ENCODE measurements around the gene DDX51.

DNA sequence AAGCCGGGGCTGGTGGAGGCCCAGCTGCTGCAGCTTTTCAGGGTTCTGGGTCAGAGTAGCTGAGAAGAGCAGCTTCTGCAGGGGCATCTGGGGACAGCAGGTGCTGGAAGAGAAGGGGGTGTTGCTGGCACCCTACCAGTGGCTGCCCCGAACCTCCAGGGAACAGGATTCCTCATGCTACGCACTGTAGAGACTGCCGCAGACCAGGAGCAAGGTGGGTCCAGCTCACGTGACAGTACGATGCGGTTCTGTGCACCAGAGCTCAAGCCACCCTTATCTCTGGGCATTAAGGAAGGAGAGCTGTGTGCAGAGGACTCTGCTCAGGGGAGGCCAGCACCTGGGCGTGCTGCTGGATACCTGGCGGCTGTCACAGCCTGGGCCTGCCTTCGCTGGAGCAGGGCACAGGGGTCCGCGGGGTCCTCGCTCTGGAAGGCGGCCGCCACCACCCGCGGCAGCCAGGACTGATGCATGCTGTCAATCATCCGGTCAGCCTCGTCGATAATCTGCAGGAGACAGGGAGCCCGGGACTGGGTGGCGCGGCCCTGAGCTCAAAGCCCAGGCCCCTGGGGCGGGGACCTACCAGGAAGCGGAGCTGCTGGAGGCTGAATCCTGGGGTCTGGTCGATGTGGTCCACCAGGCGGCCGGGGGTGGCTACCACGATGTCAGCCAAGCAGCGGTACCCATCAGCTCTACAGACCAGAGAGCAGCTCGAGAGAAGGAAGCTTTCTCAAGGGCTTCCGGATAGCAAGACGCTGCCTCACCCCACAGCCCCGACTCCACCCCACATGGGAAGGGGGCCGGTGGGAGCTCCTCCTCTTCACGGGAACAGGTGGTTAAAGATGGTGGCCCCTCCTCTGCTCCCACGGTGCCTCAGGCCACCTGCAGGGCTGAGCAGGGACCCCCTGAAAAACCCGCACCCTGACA is 2.9 kb downstream of the DDX51 start:
- TF ChIP-seq ISL1 (CRISPR knock-in tag; IDR thresholded peaks at IDR 0.05) (no peak), RARB (CRISPR knock-in tag; IDR thresholded peaks at IDR 0.05) (no peak), CSDC2 (CRISPR knock-in tag; IDR thresholded peaks at IDR 0.05) (no peak), TSHZ2 (CRISPR knock-in tag; IDR thresholded peaks at IDR 0.05) (no peak), ZFP3 (CRISPR knock-in tag; IDR thresholded peaks at IDR 0.05) (no peak), TCF4 (CRISPR knock-in tag; IDR thresholded peaks at IDR 0.05; ENCODE audit: borderline replicate concordance) (no peak), ZNF8 (CRISPR knock-in tag; IDR thresholded peaks at IDR 0.05) (no peak), PATZ1 (CRISPR knock-in tag; IDR thresholded peaks at IDR 0.05; ENCODE audit: borderline replicate concordance) (no peak), ARNTL (CRISPR knock-in tag; IDR thresholded peaks at IDR 0.05; ENCODE audit: borderline replicate concordance, low read depth) (no peak), GLIS3 (CRISPR knock-in tag; IDR thresholded peaks at IDR 0.05) (no peak)
- TF ChIP-seq, protein P1, sequence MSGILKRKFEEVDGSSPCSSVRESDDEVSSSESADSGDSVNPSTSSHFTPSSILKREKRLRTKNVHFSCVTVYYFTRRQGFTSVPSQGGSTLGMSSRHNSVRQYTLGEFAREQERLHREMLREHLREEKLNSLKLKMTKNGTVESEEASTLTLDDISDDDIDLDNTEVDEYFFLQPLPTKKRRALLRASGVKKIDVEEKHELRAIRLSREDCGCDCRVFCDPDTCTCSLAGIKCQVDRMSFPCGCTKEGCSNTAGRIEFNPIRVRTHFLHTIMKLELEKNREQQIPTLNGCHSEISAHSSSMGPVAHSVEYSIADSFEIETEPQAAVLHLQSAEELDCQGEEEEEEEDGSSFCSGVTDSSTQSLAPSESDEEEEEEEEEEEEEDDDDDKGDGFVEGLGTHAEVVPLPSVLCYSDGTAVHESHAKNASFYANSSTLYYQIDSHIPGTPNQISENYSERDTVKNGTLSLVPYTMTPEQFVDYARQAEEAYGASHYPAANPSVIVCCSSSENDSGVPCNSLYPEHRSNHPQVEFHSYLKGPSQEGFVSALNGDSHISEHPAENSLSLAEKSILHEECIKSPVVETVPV (CRISPR knock-in tag; IDR thresholded peaks at IDR 0.05): no peak
- TF ChIP-seq, protein P2, sequence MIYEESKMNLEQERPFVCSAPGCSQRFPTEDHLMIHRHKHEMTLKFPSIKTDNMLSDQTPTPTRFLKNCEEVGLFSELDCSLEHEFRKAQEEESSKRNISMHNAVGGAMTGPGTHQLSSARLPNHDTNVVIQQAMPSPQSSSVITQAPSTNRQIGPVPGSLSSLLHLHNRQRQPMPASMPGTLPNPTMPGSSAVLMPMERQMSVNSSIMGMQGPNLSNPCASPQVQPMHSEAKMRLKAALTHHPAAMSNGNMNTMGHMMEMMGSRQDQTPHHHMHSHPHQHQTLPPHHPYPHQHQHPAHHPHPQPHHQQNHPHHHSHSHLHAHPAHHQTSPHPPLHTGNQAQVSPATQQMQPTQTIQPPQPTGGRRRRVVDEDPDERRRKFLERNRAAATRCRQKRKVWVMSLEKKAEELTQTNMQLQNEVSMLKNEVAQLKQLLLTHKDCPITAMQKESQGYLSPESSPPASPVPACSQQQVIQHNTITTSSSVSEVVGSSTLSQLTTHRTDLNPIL (CRISPR knock-in tag; IDR thresholded peaks at IDR 0.05; ENCODE audit: low read depth): no peak

All from SK-N-SH treated with all-trans-retinoic acid at 6 μM for 48 hours (cell line).